IMR-90 (cell line): Measurements from ENCODE around the gene TNFRSF11A. TPM values are rescaled to one million over a fixed set of nuclear protein-coding genes. Genes with fewer than 3 reads are reported as not detected.

ENCODE experiments used
- ATAC-seq: fragments of 200-7000 bp; cut with Tn5 transposase; 2 replicates; pipeline ENCODE4 v1.9.1; 2020; ENCODE audit warnings: low read depth, mild to moderate bottlenecking, moderate library complexity
- BruUV-seq: library from RNA; stranded (reverse); fragments of 400-500 nt; replicated peaks from 2 replicates; lab custom pipeline; 2021; lab: Mats Ljungman, UMichigan
- CTCF ChIA-PET: fragments of 300-600 bp; formaldehyde crosslinking; extraction: SDS; loops from one replicate; lab custom pipeline; 2021; ENCODE audit warnings: antibody characterized with exemption; lab: Yijun Ruan, JAX
- POLR2A ChIA-PET: fragments of 300-600 bp; sonication (Branson Sonifier 250); formaldehyde crosslinking; loops from one replicate; lab custom pipeline; 2022; ENCODE audit warnings: antibody characterized with exemption; ENCODE audit not compliant: unreplicated experiment; lab: Charles Lee
- DNase-seq: peaks from one replicate; pipeline ENCODE4 v3.0.0; 2013
- H2AFZ ChIP-seq: replicated peaks from 2 replicates; pipeline ENCODE3; 2013; ENCODE audit warnings: low read length, mild to moderate bottlenecking; ENCODE audit not compliant: poor library complexity
- H2AK5ac ChIP-seq: 2 replicates; pipeline ENCODE4 v1.6.1; 2013; ENCODE audit warnings: low read depth, low read length, inconsistent platforms
- H2AK9ac ChIP-seq: replicated peaks from 2 replicates; pipeline ENCODE3; 2013; ENCODE audit warnings: mild to moderate bottlenecking, low read depth, low read length, moderate library complexity; ENCODE audit not compliant: poor library complexity
- H2BK120ac ChIP-seq: 2 replicates; pipeline ENCODE4 v1.6.1; 2013; ENCODE audit warnings: low read depth, low read length, inconsistent platforms
- H2BK15ac ChIP-seq: 3 replicates; pipeline ENCODE4 v1.6.1; 2013; ENCODE audit warnings: low read depth, low read length, inconsistent platforms
- H2BK20ac ChIP-seq: 2 replicates; pipeline ENCODE4 v1.6.1; 2013; ENCODE audit warnings: low read depth, mild to moderate bottlenecking, inconsistent platforms, low read length, moderate library complexity
- H2BK5ac ChIP-seq: 2 replicates; pipeline ENCODE4 v1.6.1; 2013; ENCODE audit warnings: mild to moderate bottlenecking, low read depth, low read length, inconsistent platforms; ENCODE audit not compliant: poor library complexity, severe bottlenecking
- H3K14ac ChIP-seq: replicated peaks from 2 replicates; pipeline ENCODE4 v1.6.1; 2013; ENCODE audit warnings: low read depth, low read length, inconsistent platforms
- H3K18ac ChIP-seq: 2 replicates; pipeline ENCODE4 v1.6.1; 2013; ENCODE audit warnings: low read depth, low read length, control low read depth
- H3K23ac ChIP-seq: 2 replicates; pipeline ENCODE4 v1.6.1; 2013; ENCODE audit warnings: low read depth, low read length, inconsistent platforms
- H3K27ac ChIP-seq: 2 replicates; pipeline ENCODE4 v1.5.1; 2013; ENCODE audit warnings: mild to moderate bottlenecking, control low read depth, low read length; ENCODE audit not compliant: insufficient read depth
- H3K27me3 ChIP-seq: 2 replicates; pipeline ENCODE4 v1.6.1; 2013; ENCODE audit warnings: low read length; ENCODE audit not compliant: control insufficient read depth, insufficient read depth
- H3K36me3 ChIP-seq: 2 replicates; pipeline ENCODE4 v1.6.1; 2013; ENCODE audit warnings: low read length, mixed read lengths; ENCODE audit not compliant: control insufficient read depth, insufficient read depth
- H3K4ac ChIP-seq: 2 replicates; pipeline ENCODE4 v1.6.1; 2013; ENCODE audit warnings: low read depth, low read length, inconsistent platforms
- H3K4me1 ChIP-seq: 2 replicates; pipeline ENCODE4 v1.6.1; 2013; ENCODE audit warnings: low read length, mixed read lengths; ENCODE audit not compliant: control insufficient read depth, insufficient read depth
- H3K4me2 ChIP-seq: 2 replicates; pipeline ENCODE4 v1.6.1; 2013; ENCODE audit warnings: low read depth, mild to moderate bottlenecking, control low read depth, low read length, moderate library complexity
- H3K4me3 ChIP-seq: 2 replicates; pipeline ENCODE4 v1.5.1; 2013; ENCODE audit warnings: low read depth, mild to moderate bottlenecking, control low read depth, low read length, moderate library complexity; ENCODE audit not compliant: insufficient read depth
- H3K56ac ChIP-seq: 2 replicates; pipeline ENCODE4 v1.6.1; 2013; ENCODE audit warnings: low read length, inconsistent platforms; ENCODE audit not compliant: insufficient read depth; ENCODE audit errors: extremely low read depth
- H3K79me1 ChIP-seq, 2 experiments: 2 replicates each; pipeline ENCODE4 v1.6.1; 2013; ENCODE audit warnings: low read length in 2 of 2, inconsistent platforms in 1 of 2, low read depth in 1 of 2
- H3K9ac ChIP-seq: 2 replicates; pipeline ENCODE4 v1.6.1; 2013; ENCODE audit warnings: low read depth, low read length, control low read depth
- H3K9me1 ChIP-seq: 2 replicates; pipeline ENCODE4 v1.6.1; 2013; ENCODE audit warnings: low read length, inconsistent platforms; ENCODE audit not compliant: insufficient read depth
- H3K9me3 ChIP-seq: 2 replicates; pipeline ENCODE4 v1.6.1; 2013; ENCODE audit warnings: low read length; ENCODE audit not compliant: control insufficient read depth, insufficient read depth
- H4K20me1 ChIP-seq: 2 replicates; pipeline ENCODE4 v1.6.1; 2013; ENCODE audit warnings: low read length, inconsistent platforms; ENCODE audit not compliant: insufficient read depth
- H4K5ac ChIP-seq: 2 replicates; pipeline ENCODE4 v1.6.1; 2013; ENCODE audit warnings: mild to moderate bottlenecking, low read depth, low read length, control low read depth
- H4K8ac ChIP-seq, 2 experiments: 2 replicates each; pipeline ENCODE4 v1.6.1; 2013; ENCODE audit warnings: low read depth in 2 of 2, low read length in 2 of 2, control low read depth in 1 of 2, inconsistent platforms in 1 of 2
- H4K91ac ChIP-seq: 2 replicates; pipeline ENCODE4 v1.6.1; 2013; ENCODE audit warnings: low read depth, low read length, inconsistent platforms; ENCODE audit not compliant: insufficient read depth
- BHLHE40 ChIP-seq: fragments of 150-350 bp; IDR thresholded peaks from 2 replicates; pipeline ENCODE4 v1.6.1; 2016; ENCODE audit warnings: mild to moderate bottlenecking, low read depth, low read length
- CEBPB ChIP-seq: IDR thresholded peaks from 2 replicates; pipeline ENCODE4 v1.6.1; 2012; ENCODE audit warnings: low read depth, low read length, improper control_type of control experiment
- CHD1 ChIP-seq: IDR thresholded peaks from 2 replicates; pipeline ENCODE4 v1.6.1; 2012; ENCODE audit warnings: low read depth, low read length, improper control_type of control experiment
- MAFK ChIP-seq: IDR thresholded peaks from 2 replicates; pipeline ENCODE4 v1.6.1; 2012; ENCODE audit warnings: low read depth, low read length, improper control_type of control experiment
- MAZ ChIP-seq: IDR thresholded peaks from 2 replicates; pipeline ENCODE4 v1.6.1; 2012; ENCODE audit warnings: low read depth, mild to moderate bottlenecking, low read length, improper control_type of control experiment, moderate library complexity, borderline replicate concordance
- MXI1 ChIP-seq: IDR thresholded peaks from 2 replicates; pipeline ENCODE4 v1.6.1; 2012; ENCODE audit warnings: low read depth, mild to moderate bottlenecking, low read length, moderate library complexity, borderline replicate concordance
- NFE2L2 ChIP-seq: fragments of 150-350 bp; IDR thresholded peaks from 2 replicates; pipeline ENCODE4 v1.6.1; 2016; ENCODE audit warnings: low read depth, mild to moderate bottlenecking, low read length
- POLR2A ChIP-seq: IDR thresholded peaks from 2 replicates; pipeline ENCODE4 v1.6.1; 2012; ENCODE audit warnings: mild to moderate bottlenecking, low read depth, low read length
- RAD21 ChIP-seq: IDR thresholded peaks from 2 replicates; pipeline ENCODE4 v1.6.1; 2012; ENCODE audit warnings: low read length, improper control_type of control experiment
- RCOR1 ChIP-seq: IDR thresholded peaks from 2 replicates; pipeline ENCODE4 v1.6.1; 2012; ENCODE audit warnings: mild to moderate bottlenecking, low read length, improper control_type of control experiment; ENCODE audit not compliant: insufficient replicate concordance
- RFX5 ChIP-seq: IDR thresholded peaks from 2 replicates; pipeline ENCODE4 v1.8.0; 2012; ENCODE audit warnings: low read depth, mild to moderate bottlenecking, low read length, moderate library complexity
- SMC3 ChIP-seq: fragments of 150-350 bp; IDR thresholded peaks from 2 replicates; pipeline ENCODE4 v1.6.1; 2016; ENCODE audit warnings: low read depth, mild to moderate bottlenecking, antibody characterized with exemption, low read length, moderate library complexity
- WGBS, 2 experiments: methylation state at CpG; one replicate each; pipeline versions ENCODE4 v1.1.5 to v1.1.7; 2013; ENCODE audit warnings: missing lambda C conversion rate in 2 of 2; ENCODE audit not compliant: insufficient read length in 1 of 2; ENCODE audit errors: extremely low coverage in 2 of 2; 5-methylcytosine and 5-hydroxymethylcytosine counted together
- dilution Hi-C: fragments of 300-500 bp; cut with HindIII; formaldehyde crosslinking; loops from one replicate; pipeline ENCODE4 v1.14.3; 2018; ENCODE audit warnings: low sequenced_read_pairs; ENCODE audit not compliant: unreplicated experiment
- in situ Hi-C: fragments of 300-500 bp; cut with MboI; formaldehyde crosslinking; loops from 3 replicates; pipeline ENCODE4 v1.14.3; 2019; ENCODE audit warnings: low sequenced_read_pairs, inconsistent platforms, mixed read lengths
- intact Hi-C: fragments of 100-400 bp; cut with micrococcal nuclease; formaldehyde crosslinking; loops from 2 replicates; pipeline ENCODE4 v1.10.0; 2022
- polyA plus RNA-seq, 3 experiments: library from polyadenylated mRNA; depleted of rRNA; stranded (reverse); fragments of >200 nt; gene quantifications; 2 replicates each; pipeline ENCODE4 v1.2.3, GENCODE V29; 2012; ENCODE audit warnings: low replicate concordance in 1 of 3
- total RNA-seq: library from RNA; depleted of rRNA; stranded (reverse); fragments of >200 nt; gene quantifications from 2 replicates; pipeline ENCODE4 v1.2.3, GENCODE V29; 2012
- TF ChIP-seq, protein P1 (sequence below): fragments of 150-350 bp; IDR thresholded peaks from 2 replicates; pipeline ENCODE4 v1.6.1; 2017; ENCODE audit warnings: mild to moderate bottlenecking, antibody characterized with exemption, low read length, low read depth
- TF ChIP-seq, protein P2 (sequence below): conservative IDR thresholded peaks from 2 replicates; pipeline ENCODE4 v1.5.1; 2012; ENCODE audit warnings: mild to moderate bottlenecking, low read depth, low read length, improper control_type of control experiment

TNFRSF11A gene
- total and polyA plus RNA-seq, 2 of the 4 experiments (the other 2 are of a cell fraction), result under 0.01 TPM; not detected in 1

DNA sequence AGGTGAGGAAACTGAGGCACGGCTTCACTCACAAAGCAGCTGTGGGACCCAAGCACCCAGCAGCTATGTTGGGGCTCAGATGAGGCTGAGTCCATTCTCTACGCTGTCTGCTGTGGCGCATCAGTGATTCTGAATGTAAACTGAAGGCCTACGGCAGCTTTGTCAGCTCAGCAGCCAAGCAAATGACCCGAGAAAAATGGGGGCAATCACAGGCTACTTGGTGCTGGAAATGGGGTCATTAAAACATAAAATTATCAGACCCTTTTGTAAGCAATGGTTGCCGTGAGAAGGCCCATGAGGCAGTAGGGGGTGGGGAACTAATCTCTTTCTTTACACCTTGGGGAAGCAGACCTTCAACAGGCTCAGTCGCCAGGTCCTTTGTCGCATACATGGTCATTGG, 113.8 kb downstream of the TNFRSF11A start:
- Histone ChIP-seq H3K79me1 (no peaks in the 10 kb centered on the region), H4K91ac (no peak overlapping the region), H3K9me3 (no peaks in the 10 kb centered on the region), H2BK120ac (no peak overlapping the region), H3K36me3 (no peaks in the 10 kb centered on the region), H4K8ac (no peak overlapping the region), H2AK9ac (peak overlapping the region; percentile 70), H3K9me1 (no peaks in the 10 kb centered on the region), H2BK5ac (no peak overlapping the region), H3K27ac (no peak overlapping the region), H3K23ac (no peak overlapping the region), H4K20me1 (no peaks in the 10 kb centered on the region), H3K56ac (no peak overlapping the region), H3K14ac (no peak overlapping the region), H3K9ac (no peak overlapping the region), H3K27me3 (peaks cover 23% of the 10 kb centered on the region), H3K18ac (no peak overlapping the region), H3K4me2 (no peak overlapping the region), H2BK20ac (no peak overlapping the region), H2AK5ac (no peak overlapping the region), H3K4ac (no peak overlapping the region), H2BK15ac (no peak overlapping the region), H3K4me1 (peaks cover 4% of the 10 kb centered on the region), H3K4me3 (no peak overlapping the region), H2AFZ (no peak overlapping the region), H4K5ac (no peak overlapping the region)
- intact Hi-C loops, result no loop called here
- TF ChIP-seq CHD1 (no peak), MAFK (no peak), CEBPB (no peak), SMC3 (no peak), NFE2L2 (no peak), RFX5 (no peak), BHLHE40 (no peak), RCOR1 (no peak), MXI1 (no peak), RAD21 (no peak), POLR2A (no peak), MAZ (no peak)
- TF ChIP-seq, protein P1, sequence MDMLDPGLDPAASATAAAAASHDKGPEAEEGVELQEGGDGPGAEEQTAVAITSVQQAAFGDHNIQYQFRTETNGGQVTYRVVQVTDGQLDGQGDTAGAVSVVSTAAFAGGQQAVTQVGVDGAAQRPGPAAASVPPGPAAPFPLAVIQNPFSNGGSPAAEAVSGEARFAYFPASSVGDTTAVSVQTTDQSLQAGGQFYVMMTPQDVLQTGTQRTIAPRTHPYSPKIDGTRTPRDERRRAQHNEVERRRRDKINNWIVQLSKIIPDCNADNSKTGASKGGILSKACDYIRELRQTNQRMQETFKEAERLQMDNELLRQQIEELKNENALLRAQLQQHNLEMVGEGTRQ, result no peak
- TF ChIP-seq, protein P2, sequence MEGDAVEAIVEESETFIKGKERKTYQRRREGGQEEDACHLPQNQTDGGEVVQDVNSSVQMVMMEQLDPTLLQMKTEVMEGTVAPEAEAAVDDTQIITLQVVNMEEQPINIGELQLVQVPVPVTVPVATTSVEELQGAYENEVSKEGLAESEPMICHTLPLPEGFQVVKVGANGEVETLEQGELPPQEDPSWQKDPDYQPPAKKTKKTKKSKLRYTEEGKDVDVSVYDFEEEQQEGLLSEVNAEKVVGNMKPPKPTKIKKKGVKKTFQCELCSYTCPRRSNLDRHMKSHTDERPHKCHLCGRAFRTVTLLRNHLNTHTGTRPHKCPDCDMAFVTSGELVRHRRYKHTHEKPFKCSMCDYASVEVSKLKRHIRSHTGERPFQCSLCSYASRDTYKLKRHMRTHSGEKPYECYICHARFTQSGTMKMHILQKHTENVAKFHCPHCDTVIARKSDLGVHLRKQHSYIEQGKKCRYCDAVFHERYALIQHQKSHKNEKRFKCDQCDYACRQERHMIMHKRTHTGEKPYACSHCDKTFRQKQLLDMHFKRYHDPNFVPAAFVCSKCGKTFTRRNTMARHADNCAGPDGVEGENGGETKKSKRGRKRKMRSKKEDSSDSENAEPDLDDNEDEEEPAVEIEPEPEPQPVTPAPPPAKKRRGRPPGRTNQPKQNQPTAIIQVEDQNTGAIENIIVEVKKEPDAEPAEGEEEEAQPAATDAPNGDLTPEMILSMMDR, result no peak
- dilution Hi-C loops, result no loop called here
- ATAC-seq (no peak), DNase-seq (no peak)
- WGBS, 2 experiments, result no CpG with 5 or more reads among the region's 8 CpGs
- CTCF ChIA-PET, result no interaction called here
- POLR2A ChIA-PET, result no interaction called here
- BruUV-seq, result no TSS peak
- in situ Hi-C loops, result no loop called here
